Osteocyte (in vitro differentiated cells): Measurements from ENCODE around the gene GABRE. TPM values are rescaled to one million over a fixed set of nuclear protein-coding genes. Genes with fewer than 3 reads are reported as not detected.
A peak's percentile ranks its signal among the peaks of the same experiment; 100 is the strongest.

ENCODE experiments used
- DNase-seq: peaks from one replicate; pipeline ENCODE4 v3.0.0; 2021; ENCODE audit warnings: mixed read lengths; ENCODE audit not compliant: unreplicated experiment; ENCODE audit errors: extremely low spot score
- H3K27ac Mint-ChIP-seq: one replicate; pipeline ENCODE4 v1.8.0; 2021; ENCODE audit warnings: mild to moderate bottlenecking, mixed read lengths; ENCODE audit not compliant: unreplicated experiment
- H3K27me3 Mint-ChIP-seq: one replicate; pipeline ENCODE4 v1.8.0; 2021; ENCODE audit warnings: mixed read lengths; ENCODE audit not compliant: unreplicated experiment
- H3K36me3 Mint-ChIP-seq: one replicate; pipeline ENCODE4 v1.8.0; 2021; ENCODE audit warnings: mixed read lengths; ENCODE audit not compliant: unreplicated experiment
- H3K4me1 Mint-ChIP-seq: one replicate; pipeline ENCODE4 v1.8.0; 2021; ENCODE audit warnings: mixed read lengths; ENCODE audit not compliant: unreplicated experiment
- H3K4me3 Mint-ChIP-seq: one replicate; pipeline ENCODE4 v1.8.0; 2021; ENCODE audit warnings: mild to moderate bottlenecking, moderate library complexity, mixed read lengths; ENCODE audit not compliant: unreplicated experiment
- H3K9me3 Mint-ChIP-seq: one replicate; pipeline ENCODE4 v1.8.0; 2021; ENCODE audit warnings: mixed read lengths; ENCODE audit not compliant: unreplicated experiment
- CTCF ChIP-seq: fragments of 200-600 bp; sonication (generic); IDR thresholded peaks from 2 replicates; pipeline ENCODE4 v1.5.0; 2021; ENCODE audit warnings: antibody characterized with exemption, mild to moderate bottlenecking, moderate library complexity
- microRNA-seq: library from miRNA; unstranded; fragments of <30 nt; microRNA quantifications from one replicate; pipeline ENCODE4 v1.1.0, GENCODE V29; 2020; ENCODE audit not compliant: unreplicated experiment
- total RNA-seq: library from RNA; stranded (reverse); gene quantifications from 2 replicates; pipeline ENCODE4 v1.2.1, GENCODE V29; 2021

GABRE gene
- total RNA-seq, 1 donor from 2014 or later, result 1.4 TPM

- H3K36me3 Mint-ChIP-seq, result no peaks in the 10 kb centered on the region
- TF ChIP-seq CTCF, result no peak
- no peak overlapping the region for H3K4me3 Mint-ChIP-seq
- no peaks in the 10 kb centered on the region for H3K27me3 Mint-ChIP-seq
- no peak for DNase-seq
- no peaks in the 10 kb centered on the region for H3K4me1 Mint-ChIP-seq
- H3K27ac Mint-ChIP-seq, result no peak overlapping the region
- H3K9me3 Mint-ChIP-seq, result peaks cover 29% of the 10 kb centered on the region
These were observed 69.5 kb downstream of the GABRE start for GRCh38 chrX:151904989-151905388.

Small RNA genes lying within 50 kb of the gene (microRNA-seq; reads per million reads assigned to microRNA genes)
- gene MIR224 (13.7 reads per million, percentile 22 among the genes with 10 or more reads in this experiment), gene MIR452 (12.1 reads per million, percentile 18 among the genes with 10 or more reads in this experiment)

Other genes with a start within 250 kb of the GABRE start
- not detected in 2 replicates for gene CNGA2, start 239.9 kb downstream of the GABRE start, total RNA-seq
- gene MAGEA4, start 61.8 kb downstream of the GABRE start, total RNA-seq, result not detected in 2 replicates
- gene MAGEA10, start 163.9 kb upstream of the GABRE start, total RNA-seq, result not detected in 2 replicates